ENCODE measurements around the gene PTBP1.
"Not testable (repeated sequence)": the region's sequence is repeated elsewhere in the genome, so short reads cannot be mapped to it uniquely, and the experiment has no call there.

The PTBP1 gene

GRCh38 chr19:831407-832369, 34.4 kb downstream of the PTBP1 start:
- DNase-seq = no peak

GRCh38 chr19:834216-834615, 37.0 kb downstream of the PTBP1 start:
- no peak for DNase-seq

- DNase-seq = no peak
Observed at GRCh38 chr19:835210-835810, 38.1 kb downstream of the PTBP1 start.

GRCh38 chr19:840519-841206, 43.4 kb downstream of the PTBP1 start, which contains the start of gene PRTN3:
Gene PRTN3 (plus strand): TSS chr19:840999. CDS start chr19:841009, 10 bp downstream.
- DNase-seq = no peak

- DNase-seq = not testable (repeated sequence)
Observed at GRCh38 chr19:842802-843179, 45.5 kb downstream of the PTBP1 start.

- DNase-seq = no peak
Observed at GRCh38 chr19:843180-843835, 46.1 kb downstream of the PTBP1 start.

GRCh38 chr19:843836-844545, 46.7 kb downstream of the PTBP1 start:
- no peak for DNase-seq

- no peak for DNase-seq
Observed at GRCh38 chr19:844546-844971, 47.3 kb downstream of the PTBP1 start.

GRCh38 chr19:845707-846521, 48.7 kb downstream of the PTBP1 start:
- no peak for DNase-seq

- no peak for DNase-seq
Observed at GRCh38 chr19:848386-848921, 51.2 kb downstream of the PTBP1 start.

- not testable (repeated sequence) for DNase-seq
Observed at GRCh38 chr19:849195-849594, 51.9 kb downstream of the PTBP1 start.

- no peak for DNase-seq
Observed at GRCh38 chr19:850221-850978, 53.1 kb downstream of the PTBP1 start.

GRCh38 chr19:850979-851335, 53.7 kb downstream of the PTBP1 start:
- DNase-seq = no peak

- DNase-seq = no peak
Observed at GRCh38 chr19:852136-853013, 55.1 kb downstream of the PTBP1 start, which contains the start of gene ELANE. Gene ELANE (plus strand): TSS chr19:852303. CDS start chr19:852329, 26 bp downstream.

GRCh38 chr19:853014-853585, 55.8 kb downstream of the PTBP1 start:
- no peak for DNase-seq

- DNase-seq = not testable (repeated sequence)
Observed at GRCh38 chr19:853614-854220, 56.5 kb downstream of the PTBP1 start.

GRCh38 chr19:854549-854948, 57.3 kb downstream of the PTBP1 start:
- DNase-seq = no peak

- no peak for DNase-seq
Observed at GRCh38 chr19:855142-855541, 57.9 kb downstream of the PTBP1 start.

All from cortex of kidney (tissue), 1 donor.